Upper lobe of right lung (tissue), 1 donor: ENCODE measurements around the gene RTN4IP1. TPM values are rescaled to one million over a fixed set of nuclear protein-coding genes. Genes with fewer than 3 reads are reported as not detected.
A peak's percentile ranks its signal among the peaks of the same experiment; 100 is the strongest.

ENCODE experiments used
- ATAC-seq: fragments of 200-7000 bp; cut with Tn5 transposase; one replicate; pipeline ENCODE4 v1.9.1; 2020; ENCODE audit warnings: mild to moderate bottlenecking, moderate library complexity
- DNase-seq: peaks from one replicate; pipeline ENCODE4 v3.0.0-alpha.2; 2020
- H3K27ac ChIP-seq: fragments of 200-600 bp; one replicate; pipeline ENCODE4 v1.8.0; 2022
- H3K27me3 ChIP-seq: fragments of 200-600 bp; one replicate; pipeline ENCODE4 v1.8.0; 2022; ENCODE audit warnings: mild to moderate bottlenecking
- H3K36me3 ChIP-seq: fragments of 200-600 bp; one replicate; pipeline ENCODE4 v1.8.0; 2022
- H3K4me1 ChIP-seq: fragments of 200-600 bp; one replicate; pipeline ENCODE4 v1.8.0; 2022
- H3K4me3 ChIP-seq: fragments of 200-600 bp; one replicate; pipeline ENCODE4 v1.8.0; 2022; ENCODE audit warnings: mild to moderate bottlenecking
- H3K9me3 ChIP-seq: fragments of 200-600 bp; one replicate; pipeline ENCODE4 v1.8.0; 2022
- intact Hi-C: fragments of 100-400 bp; cut with DNase I; formaldehyde crosslinking; loops from one replicate; pipeline ENCODE4 v1.11.0; 2022
- total RNA-seq: library from RNA; stranded (reverse); fragmentation: NEBNext Ultra II Directional; extraction: Animal tissue kit (Norgen Biotek cat#: 25700); gene quantifications from one replicate; pipeline ENCODE4 v1.2.1, GENCODE V29; 2021
- TF ChIP-seq, protein P1 (sequence below): fragments of 200-600 bp; IDR thresholded peaks from one replicate; pipeline ENCODE4 v1.8.0; 2022; ENCODE audit warnings: antibody characterized with exemption
- donor health status: DM: no; HTN: yes; CAD: no; lungs with severe emphysema.

The RTN4IP1 gene
- total RNA-seq, 1 donor from 2014 or later: 3.2 TPM

DNA sequence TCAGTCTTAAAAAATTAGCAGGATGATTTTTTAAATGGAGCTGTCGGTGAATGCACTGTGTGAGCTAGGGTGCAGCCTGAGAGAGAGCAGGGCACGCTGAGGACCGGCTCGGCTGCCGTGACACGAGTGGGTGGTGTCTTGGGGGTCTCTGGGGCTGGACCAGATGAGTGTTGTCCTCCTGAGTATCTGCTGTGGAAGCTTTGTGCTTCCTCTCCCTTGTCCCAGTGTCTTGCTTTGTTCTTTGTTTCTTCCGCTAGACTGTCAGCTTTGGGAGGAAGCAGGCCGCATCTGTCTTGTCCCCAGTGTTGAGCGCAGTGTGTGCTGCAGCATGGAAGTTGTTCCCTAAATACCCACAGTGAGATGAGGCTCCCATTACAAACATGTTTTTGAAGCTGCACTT is 89.4 kb downstream of the RTN4IP1 start:
- Histone ChIP-seq H3K27me3 (no peaks in the 10 kb centered on the region), H3K27ac (no peak overlapping the region), H3K4me3 (no peak overlapping the region), H3K4me1 (no peaks in the 10 kb centered on the region), H3K36me3 (peaks cover 18% of the 10 kb centered on the region), H3K9me3 (no peaks in the 10 kb centered on the region)
- intact Hi-C loops: no loop called here
- DNase-seq (no peak), ATAC-seq (peak; percentile 73)
- TF ChIP-seq, protein P1, sequence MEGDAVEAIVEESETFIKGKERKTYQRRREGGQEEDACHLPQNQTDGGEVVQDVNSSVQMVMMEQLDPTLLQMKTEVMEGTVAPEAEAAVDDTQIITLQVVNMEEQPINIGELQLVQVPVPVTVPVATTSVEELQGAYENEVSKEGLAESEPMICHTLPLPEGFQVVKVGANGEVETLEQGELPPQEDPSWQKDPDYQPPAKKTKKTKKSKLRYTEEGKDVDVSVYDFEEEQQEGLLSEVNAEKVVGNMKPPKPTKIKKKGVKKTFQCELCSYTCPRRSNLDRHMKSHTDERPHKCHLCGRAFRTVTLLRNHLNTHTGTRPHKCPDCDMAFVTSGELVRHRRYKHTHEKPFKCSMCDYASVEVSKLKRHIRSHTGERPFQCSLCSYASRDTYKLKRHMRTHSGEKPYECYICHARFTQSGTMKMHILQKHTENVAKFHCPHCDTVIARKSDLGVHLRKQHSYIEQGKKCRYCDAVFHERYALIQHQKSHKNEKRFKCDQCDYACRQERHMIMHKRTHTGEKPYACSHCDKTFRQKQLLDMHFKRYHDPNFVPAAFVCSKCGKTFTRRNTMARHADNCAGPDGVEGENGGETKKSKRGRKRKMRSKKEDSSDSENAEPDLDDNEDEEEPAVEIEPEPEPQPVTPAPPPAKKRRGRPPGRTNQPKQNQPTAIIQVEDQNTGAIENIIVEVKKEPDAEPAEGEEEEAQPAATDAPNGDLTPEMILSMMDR: no peak

DNA sequence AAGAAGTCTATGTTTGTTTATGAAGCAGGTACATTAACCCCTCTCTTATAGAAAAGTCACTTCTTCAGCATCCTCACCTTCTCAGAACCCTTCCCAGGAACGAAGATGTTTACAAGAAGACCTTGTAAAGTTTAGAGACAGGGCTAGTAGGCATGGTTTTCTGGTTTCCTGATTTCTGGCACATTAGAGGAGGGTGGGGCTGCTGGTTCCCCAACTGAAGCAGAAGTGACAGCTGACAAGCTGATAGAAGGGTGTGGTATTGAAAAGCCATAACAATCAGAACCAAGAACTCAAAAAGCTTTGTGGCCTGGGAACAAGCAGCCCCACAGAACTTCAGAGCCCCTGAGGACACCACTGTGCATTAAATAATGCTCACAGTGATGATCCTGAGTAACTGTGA is 91.2 kb downstream of the RTN4IP1 start:
- no peaks in the 10 kb centered on the region for H3K27me3 ChIP-seq
- H3K9me3 ChIP-seq: no peaks in the 10 kb centered on the region
- H3K4me1 ChIP-seq: no peaks in the 10 kb centered on the region
- DNase-seq (no peak), ATAC-seq (peak; percentile 84)
- H3K36me3 ChIP-seq: peaks cover 10% of the 10 kb centered on the region
- no peak overlapping the region for H3K4me3 ChIP-seq
- intact Hi-C loops: no loop called here
- TF ChIP-seq, protein P1: no peak
- H3K27ac ChIP-seq: no peak overlapping the region

DNA sequence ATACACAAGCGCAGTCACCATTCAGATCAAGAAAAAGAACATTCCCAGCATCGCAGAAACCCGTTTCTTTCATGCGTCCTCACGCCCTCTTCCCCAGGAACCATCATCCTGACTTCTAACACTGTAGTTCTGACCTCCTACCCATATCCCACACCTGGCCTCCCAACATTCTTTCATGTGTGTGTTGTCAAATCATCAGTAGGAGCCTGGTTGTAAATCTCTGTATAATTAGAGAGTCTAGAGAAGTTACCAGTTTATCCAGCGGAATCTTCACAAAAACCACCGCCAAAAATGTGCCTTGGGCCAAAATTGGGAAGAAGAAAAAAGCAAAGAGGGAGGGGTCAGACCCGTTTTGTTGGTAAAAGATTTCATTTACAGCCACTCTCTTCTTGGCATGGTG is 91.6 kb downstream of the RTN4IP1 start:
- Histone ChIP-seq H3K36me3 (peaks cover 10% of the 10 kb centered on the region), H3K4me1 (no peaks in the 10 kb centered on the region), H3K27me3 (no peaks in the 10 kb centered on the region), H3K4me3 (no peak overlapping the region), H3K9me3 (no peaks in the 10 kb centered on the region), H3K27ac (no peak overlapping the region)
- DNase-seq (no peak), ATAC-seq (no peak)
- TF ChIP-seq, protein P1: no peak
- intact Hi-C loops: no loop called here

DNA sequence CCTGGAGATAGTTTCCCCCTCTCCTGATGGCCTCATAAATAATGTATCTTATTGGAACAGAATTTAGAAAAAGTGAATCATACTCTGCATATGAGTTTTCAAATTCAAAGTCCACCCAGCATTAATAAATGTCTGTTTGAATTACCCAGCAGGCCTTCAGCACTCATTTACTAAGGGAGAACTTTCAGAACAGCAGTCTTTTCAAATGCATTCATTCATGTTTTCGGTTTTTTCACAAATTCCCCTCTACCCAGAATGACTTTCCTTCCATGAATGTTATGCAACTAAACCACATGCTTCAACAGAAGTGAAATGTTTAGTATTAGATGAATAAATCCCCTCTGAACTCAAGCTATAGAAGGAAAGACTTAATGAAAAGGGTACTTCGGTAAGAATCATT is 92.4 kb downstream of the RTN4IP1 start:
- no peak for ATAC-seq
- no peaks in the 10 kb centered on the region for H3K9me3 ChIP-seq
- no peak for DNase-seq
- no peak overlapping the region for H3K4me3 ChIP-seq
- TF ChIP-seq, protein P1: no peak
- no peaks in the 10 kb centered on the region for H3K27me3 ChIP-seq
- intact Hi-C loops: no loop called here
- no peaks in the 10 kb centered on the region for H3K4me1 ChIP-seq
- H3K27ac ChIP-seq: no peak overlapping the region
- H3K36me3 ChIP-seq: peaks cover 16% of the 10 kb centered on the region

DNA sequence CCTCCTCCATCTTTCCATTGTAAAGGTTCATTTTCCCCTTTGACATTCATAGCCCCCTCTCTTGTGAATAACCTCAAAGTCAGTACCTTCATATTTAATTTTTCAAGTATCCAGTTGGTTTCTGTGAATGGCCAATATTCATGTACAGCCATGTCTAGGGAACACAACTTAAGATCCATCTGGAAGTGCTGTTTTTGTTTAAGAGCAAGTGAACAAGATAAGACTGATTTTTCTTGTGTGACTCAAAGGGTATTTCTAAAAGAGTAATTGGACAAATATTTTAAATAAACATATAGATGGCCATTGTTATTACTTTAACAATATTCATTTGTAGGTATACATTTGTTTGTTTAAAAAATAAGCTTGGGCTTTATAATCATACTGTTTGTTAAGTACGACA is 92.9 kb downstream of the RTN4IP1 start:
- intact Hi-C loops: no loop called here
- H3K36me3 ChIP-seq: peaks cover 16% of the 10 kb centered on the region
- ATAC-seq (no peak), DNase-seq (no peak)
- H3K27ac ChIP-seq: no peak overlapping the region
- no peaks in the 10 kb centered on the region for H3K4me1 ChIP-seq
- TF ChIP-seq, protein P1: no peak
- no peak overlapping the region for H3K4me3 ChIP-seq
- no peaks in the 10 kb centered on the region for H3K9me3 ChIP-seq
- no peaks in the 10 kb centered on the region for H3K27me3 ChIP-seq

DNA sequence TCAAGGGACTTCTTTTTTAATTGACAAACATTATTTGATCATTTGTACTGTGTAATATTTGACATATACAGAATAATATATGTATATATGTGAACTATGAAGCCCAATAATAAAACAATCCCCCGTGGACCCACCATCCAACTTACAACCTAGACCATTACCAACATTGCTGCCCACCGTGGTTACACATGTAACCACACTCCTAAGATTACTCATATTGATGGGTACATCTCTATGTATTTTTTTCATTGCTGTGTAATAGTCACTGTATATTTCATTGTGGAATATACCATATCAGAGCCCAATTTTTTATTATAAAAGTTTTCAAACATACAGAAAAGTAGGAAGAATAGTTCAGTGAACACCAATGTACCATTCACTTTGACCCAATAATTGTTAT is 94.3 kb downstream of the RTN4IP1 start:
- TF ChIP-seq, protein P1: no peak
- Histone ChIP-seq H3K36me3 (peaks cover 22% of the 10 kb centered on the region), H3K4me3 (no peak overlapping the region), H3K27ac (no peak overlapping the region), H3K4me1 (no peaks in the 10 kb centered on the region), H3K9me3 (no peaks in the 10 kb centered on the region), H3K27me3 (no peaks in the 10 kb centered on the region)
- DNase-seq: no peak
- intact Hi-C loops: no loop called here
- no peak for ATAC-seq
